Erythroblast (primary cell): ENCODE measurements around the gene EPHB1.

ENCODE experiments used
- GATA1 ChIP-seq: IDR thresholded peaks from 2 replicates; pipeline ENCODE4 v1.6.1; 2011; ENCODE audit warnings: low read depth, mild to moderate bottlenecking, control low read depth, low read length, moderate library complexity
- POLR2A ChIP-seq: IDR thresholded peaks from 2 replicates; pipeline ENCODE4 v1.6.1; 2011; ENCODE audit warnings: mild to moderate bottlenecking, low read length

DNA sequence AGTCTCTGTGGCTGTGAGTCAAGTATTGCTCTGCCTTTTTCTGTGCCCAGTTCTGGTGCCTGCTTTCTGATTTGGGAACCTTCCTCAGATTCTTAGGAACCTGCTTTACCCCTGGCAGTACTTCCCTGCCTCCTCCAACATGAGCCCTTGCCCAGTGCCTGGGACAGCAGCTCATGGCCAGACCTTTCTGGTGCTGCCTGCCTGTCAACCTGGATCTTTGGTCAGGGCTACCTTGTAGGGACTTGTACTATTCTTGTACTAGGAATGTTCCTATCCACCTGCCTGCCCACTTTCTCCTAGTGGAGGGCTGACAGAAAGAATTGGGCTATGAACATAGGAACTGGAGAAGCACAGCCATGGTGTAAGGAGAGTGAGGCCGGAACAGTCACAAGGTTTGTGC is 28.8 kb upstream of the EPHB1 start:
- TF ChIP-seq POLR2A (no peak), GATA1 (no peak)
